ENCODE data around the gene WDR90. TPM values are rescaled to one million over a fixed set of nuclear protein-coding genes. Genes with fewer than 3 reads are reported as not detected.
A peak's percentile ranks its signal among the peaks of the same experiment; 100 is the strongest.

Gene WDR90
- total and polyA plus RNA-seq, 2 of the 13 experiments (the other 11 are each of a cell fraction or from before 2014, with no cell fraction given), result 14.9 to 28.9 TPM

DNA sequence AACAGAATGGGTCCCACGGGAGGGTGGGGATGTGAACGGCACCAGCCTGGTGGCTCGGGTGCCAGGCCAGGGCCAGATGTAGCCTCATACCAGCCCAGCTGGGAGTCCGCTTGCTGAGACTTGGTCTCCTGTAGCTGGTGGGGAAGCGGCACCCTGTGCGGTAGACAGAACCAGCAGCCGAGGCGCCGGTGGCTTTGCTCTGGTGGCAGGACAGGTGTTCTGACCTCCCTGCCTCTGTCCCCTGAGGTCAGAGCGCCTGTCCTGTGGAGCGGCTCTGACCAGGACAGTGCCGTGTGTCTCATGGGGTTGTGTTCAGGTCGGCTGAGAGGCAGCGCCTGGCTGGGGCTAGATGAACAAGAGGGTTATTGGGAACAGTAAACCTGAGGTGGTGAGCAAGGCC lies 39.2 kb upstream of the WDR90 start:
- peaks cover 7% of the 10 kb centered on the region for H3K79me2 ChIP-seq (ENCODE audit: insufficient read depth, low read length)
- WGBS (ENCODE audit: low lambda C conversion rate), result 60% methylated on average over 12 of the region's 14 CpGs
- FAIRE-seq (no peak), DNase-seq (ENCODE audit: low spot score) (no peak), ATAC-seq (peak; percentile 67)
- no TSS peak for BruUV-seq (replicated peaks)
- peaks cover 17% of the 10 kb centered on the region for H3K4me1 ChIP-seq (ENCODE audit: insufficient read depth, low read length)
- peak overlapping the region; percentile 46 for H3K9ac ChIP-seq (ENCODE audit: insufficient read depth, low read depth, low read length)
- H3K36me3 ChIP-seq (replicated peaks in 1 of 2; ENCODE audit: control insufficient read depth in 1 of 2, insufficient read depth in 2 of 2, low read length in 2 of 2), result peaks cover 1 to 7% of the 10 kb centered on the region in 2 experiments; a peak in 1 of 5 replicates
- in situ Hi-C loops (cut with HindIII; ENCODE audit: extremely low pct_ligation_motif_present, low pct_unique_long_range_greater_than_20kb) (no loop called here), intact Hi-C loops (cut with micrococcal nuclease; ENCODE audit: unreplicated experiment) (no loop called here)
- H3K9me3 ChIP-seq (ENCODE audit: low read length), result no peaks in the 10 kb centered on the region
- POLR2A ChIA-PET, result no interaction called here
- peak overlapping the region; percentile 2 to 47 (median 42); a peak in 5 of 6 replicates for H3K4me3 ChIP-seq (replicated peaks in 1 of 3; ENCODE audit: insufficient read depth in 1 of 3, low read depth in 2 of 3, low read length in 3 of 3)
- no peaks in the 10 kb centered on the region for H3K27me3 ChIP-seq (ENCODE audit: control insufficient read depth in 1 of 2, insufficient read depth in 2 of 2, low read length in 2 of 2)
- TF ChIP-seq RFX3 (CRISPR knock-in tag; IDR thresholded peaks at IDR 0.05), result no peak
- no peak for TF ChIP-seq ZNF10 (CRISPR knock-in tag; IDR thresholded peaks at IDR 0.05; ENCODE audit: borderline replicate concordance, low read depth)
- TF ChIP-seq PHF21A (CRISPR knock-in tag; IDR thresholded peaks at IDR 0.05), result no peak
- no peak for TF ChIP-seq ZNF549 (CRISPR knock-in tag; IDR thresholded peaks at IDR 0.05)
- TF ChIP-seq AGO2 (optimal IDR thresholded peaks at IDR 0.05; ENCODE audit: low read depth, low read length), result peak; percentile 33
- no peak for TF ChIP-seq ZNF441 (CRISPR knock-in tag; IDR thresholded peaks at IDR 0.05; ENCODE audit: borderline replicate concordance)
- TF ChIP-seq HMGXB3 (CRISPR knock-in tag; IDR thresholded peaks at IDR 0.05; ENCODE audit: borderline replicate concordance), result no peak
- no peak for TF ChIP-seq MED8 (CRISPR knock-in tag; IDR thresholded peaks at IDR 0.05; ENCODE audit: insufficient replicate concordance)
- TF ChIP-seq ZNF17 (CRISPR knock-in tag; IDR thresholded peaks at IDR 0.05), result no peak
- TF ChIP-seq, protein P1, sequence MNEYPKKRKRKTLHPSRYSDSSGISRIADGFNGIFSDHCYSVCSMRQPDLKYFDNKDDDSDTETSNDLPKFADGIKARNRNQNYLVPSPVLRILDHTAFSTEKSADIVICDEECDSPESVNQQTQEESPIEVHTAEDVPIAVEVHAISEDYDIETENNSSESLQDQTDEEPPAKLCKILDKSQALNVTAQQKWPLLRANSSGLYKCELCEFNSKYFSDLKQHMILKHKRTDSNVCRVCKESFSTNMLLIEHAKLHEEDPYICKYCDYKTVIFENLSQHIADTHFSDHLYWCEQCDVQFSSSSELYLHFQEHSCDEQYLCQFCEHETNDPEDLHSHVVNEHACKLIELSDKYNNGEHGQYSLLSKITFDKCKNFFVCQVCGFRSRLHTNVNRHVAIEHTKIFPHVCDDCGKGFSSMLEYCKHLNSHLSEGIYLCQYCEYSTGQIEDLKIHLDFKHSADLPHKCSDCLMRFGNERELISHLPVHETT (CRISPR knock-in tag; conservative IDR thresholded peaks at IDR 0.05), result no peak
- no peak for TF ChIP-seq PREB (CRISPR knock-in tag; IDR thresholded peaks at IDR 0.05)
- TF ChIP-seq ZNF350 (CRISPR knock-in tag; IDR thresholded peaks at IDR 0.05; ENCODE audit: borderline replicate concordance, low read depth), result no peak
- peak; percentile 49; the same call in 1 of the 2 replicates for TF ChIP-seq ZNF891 (CRISPR knock-in tag; IDR thresholded peaks at IDR 0.05)
- no peak for TF ChIP-seq ZSCAN22 (CRISPR knock-in tag; IDR thresholded peaks at IDR 0.05)
- no peak for TF ChIP-seq ZNF256 (CRISPR knock-in tag; conservative IDR thresholded peaks at IDR 0.05)
- TF ChIP-seq ZSCAN5A (CRISPR knock-in tag; IDR thresholded peaks at IDR 0.05; ENCODE audit: borderline replicate concordance), result no peak
- no peak for TF ChIP-seq ZNF367 (CRISPR knock-in tag; IDR thresholded peaks at IDR 0.05; ENCODE audit: borderline replicate concordance)
- peak overlapping the region; percentile 49 for H3K27ac ChIP-seq (ENCODE audit: extremely low read length, insufficient read depth, low read length)
- peak overlapping the region; percentile 57 for H3K4me2 ChIP-seq (ENCODE audit: low read depth, low read length)
- no peak overlapping the region for H2AFZ ChIP-seq (ENCODE audit: low read length)
- CTCF ChIA-PET (ENCODE audit: low intra/inter-chr PET ratio, low total read pairs), result interaction anchor here (1.7 kb wide), 1 partner anchor 31 kb away, joined by 11 read pairs; no protein-coding TSS in a partner anchor
- no peaks in the 10 kb centered on the region for H4K20me1 ChIP-seq (ENCODE audit: insufficient read depth, low read length)
